ENCODE data around the gene MAP4K1. TPM values are rescaled to one million over a fixed set of nuclear protein-coding genes. Genes with fewer than 3 reads are reported as not detected.

Gene MAP4K1
- polyA plus RNA-seq, 1 donor from 2014 or later, result 1.0 TPM

DNA sequence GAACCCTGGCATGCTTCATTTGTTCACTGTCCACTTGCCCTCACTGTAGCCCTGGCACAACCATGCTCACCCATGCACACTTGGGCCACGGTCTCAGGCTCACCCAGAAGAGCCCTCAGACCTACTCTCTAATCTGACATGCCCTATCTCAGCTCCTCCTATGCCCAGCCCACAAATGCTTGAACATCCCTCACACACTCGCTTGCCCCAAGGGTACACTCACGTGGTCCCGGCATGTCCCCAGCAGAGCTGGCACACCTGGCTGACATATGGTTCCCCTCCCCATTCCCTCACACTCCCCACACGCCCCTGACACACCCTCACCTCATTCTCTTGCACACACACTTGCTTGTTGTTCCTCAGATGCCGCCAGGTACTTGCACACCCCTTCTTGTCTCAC, 55.7 kb downstream of the MAP4K1 start:
- Histone ChIP-seq H3K79me2 (replicated peaks; ENCODE audit: insufficient read depth, low read length) (no peaks in the 10 kb centered on the region), H3K9ac (ENCODE audit: low read length) (no peak overlapping the region), H3K4me3 (ENCODE audit: low read length) (no peak overlapping the region), H2AFZ (ENCODE audit: low read depth, low read length) (no peak overlapping the region), H3F3A (ENCODE audit: insufficient read depth, low read length, poor library complexity, severe bottlenecking) (no peaks in the 10 kb centered on the region), H3K4me2 (ENCODE audit: low read length) (no peak overlapping the region), H3K9me3 (ENCODE audit: low read length) (no peaks in the 10 kb centered on the region), H3K27me3 (ENCODE audit: insufficient read depth, low read depth, low read length) (no peaks in the 10 kb centered on the region), H3K36me3 (ENCODE audit: insufficient read depth, low read length) (no peaks in the 10 kb centered on the region), H3K27ac (ENCODE audit: low read length) (no peak overlapping the region), H3K9me2 (ENCODE audit: insufficient read depth, low read length) (no peaks in the 10 kb centered on the region), H4K20me1 (ENCODE audit: insufficient read depth) (no peaks in the 10 kb centered on the region)
- TF ChIP-seq POLR2AphosphoS5 (IDR thresholded peaks at IDR 0.05), result no peak
- no peak for TF ChIP-seq TAF1 (IDR thresholded peaks at IDR 0.05; ENCODE audit: low read depth)
- TF ChIP-seq RAD21 (conservative IDR thresholded peaks at IDR 0.05), result no peak
- no peak for TF ChIP-seq EP300 (conservative IDR thresholded peaks at IDR 0.05; ENCODE audit: poor library complexity, severe bottlenecking)
- TF ChIP-seq MXI1 (conservative IDR thresholded peaks at IDR 0.05; ENCODE audit: poor library complexity, severe bottlenecking), result no peak
- TF ChIP-seq, protein P1, sequence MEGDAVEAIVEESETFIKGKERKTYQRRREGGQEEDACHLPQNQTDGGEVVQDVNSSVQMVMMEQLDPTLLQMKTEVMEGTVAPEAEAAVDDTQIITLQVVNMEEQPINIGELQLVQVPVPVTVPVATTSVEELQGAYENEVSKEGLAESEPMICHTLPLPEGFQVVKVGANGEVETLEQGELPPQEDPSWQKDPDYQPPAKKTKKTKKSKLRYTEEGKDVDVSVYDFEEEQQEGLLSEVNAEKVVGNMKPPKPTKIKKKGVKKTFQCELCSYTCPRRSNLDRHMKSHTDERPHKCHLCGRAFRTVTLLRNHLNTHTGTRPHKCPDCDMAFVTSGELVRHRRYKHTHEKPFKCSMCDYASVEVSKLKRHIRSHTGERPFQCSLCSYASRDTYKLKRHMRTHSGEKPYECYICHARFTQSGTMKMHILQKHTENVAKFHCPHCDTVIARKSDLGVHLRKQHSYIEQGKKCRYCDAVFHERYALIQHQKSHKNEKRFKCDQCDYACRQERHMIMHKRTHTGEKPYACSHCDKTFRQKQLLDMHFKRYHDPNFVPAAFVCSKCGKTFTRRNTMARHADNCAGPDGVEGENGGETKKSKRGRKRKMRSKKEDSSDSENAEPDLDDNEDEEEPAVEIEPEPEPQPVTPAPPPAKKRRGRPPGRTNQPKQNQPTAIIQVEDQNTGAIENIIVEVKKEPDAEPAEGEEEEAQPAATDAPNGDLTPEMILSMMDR (IDR thresholded peaks at IDR 0.05; ENCODE audit: poor library complexity, severe bottlenecking), result no peak
- no peak for TF ChIP-seq SMC3 (conservative IDR thresholded peaks at IDR 0.05; ENCODE audit: poor library complexity)
- no peak for TF ChIP-seq EZH2 (IDR thresholded peaks at IDR 0.05; ENCODE audit: borderline replicate concordance, insufficient read depth, low read length, poor library complexity, severe bottlenecking)
- TF ChIP-seq, protein P2, sequence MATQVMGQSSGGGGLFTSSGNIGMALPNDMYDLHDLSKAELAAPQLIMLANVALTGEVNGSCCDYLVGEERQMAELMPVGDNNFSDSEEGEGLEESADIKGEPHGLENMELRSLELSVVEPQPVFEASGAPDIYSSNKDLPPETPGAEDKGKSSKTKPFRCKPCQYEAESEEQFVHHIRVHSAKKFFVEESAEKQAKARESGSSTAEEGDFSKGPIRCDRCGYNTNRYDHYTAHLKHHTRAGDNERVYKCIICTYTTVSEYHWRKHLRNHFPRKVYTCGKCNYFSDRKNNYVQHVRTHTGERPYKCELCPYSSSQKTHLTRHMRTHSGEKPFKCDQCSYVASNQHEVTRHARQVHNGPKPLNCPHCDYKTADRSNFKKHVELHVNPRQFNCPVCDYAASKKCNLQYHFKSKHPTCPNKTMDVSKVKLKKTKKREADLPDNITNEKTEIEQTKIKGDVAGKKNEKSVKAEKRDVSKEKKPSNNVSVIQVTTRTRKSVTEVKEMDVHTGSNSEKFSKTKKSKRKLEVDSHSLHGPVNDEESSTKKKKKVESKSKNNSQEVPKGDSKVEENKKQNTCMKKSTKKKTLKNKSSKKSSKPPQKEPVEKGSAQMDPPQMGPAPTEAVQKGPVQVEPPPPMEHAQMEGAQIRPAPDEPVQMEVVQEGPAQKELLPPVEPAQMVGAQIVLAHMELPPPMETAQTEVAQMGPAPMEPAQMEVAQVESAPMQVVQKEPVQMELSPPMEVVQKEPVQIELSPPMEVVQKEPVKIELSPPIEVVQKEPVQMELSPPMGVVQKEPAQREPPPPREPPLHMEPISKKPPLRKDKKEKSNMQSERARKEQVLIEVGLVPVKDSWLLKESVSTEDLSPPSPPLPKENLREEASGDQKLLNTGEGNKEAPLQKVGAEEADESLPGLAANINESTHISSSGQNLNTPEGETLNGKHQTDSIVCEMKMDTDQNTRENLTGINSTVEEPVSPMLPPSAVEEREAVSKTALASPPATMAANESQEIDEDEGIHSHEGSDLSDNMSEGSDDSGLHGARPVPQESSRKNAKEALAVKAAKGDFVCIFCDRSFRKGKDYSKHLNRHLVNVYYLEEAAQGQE (IDR thresholded peaks at IDR 0.05; ENCODE audit: borderline replicate concordance), result no peak

- H3K4me2 ChIP-seq (ENCODE audit: low read length), result no peak overlapping the region
- H3K9me3 ChIP-seq (ENCODE audit: low read length), result no peaks in the 10 kb centered on the region
- no peak overlapping the region for H2AFZ ChIP-seq (ENCODE audit: low read depth, low read length)
- no peaks in the 10 kb centered on the region for H3K79me2 ChIP-seq (replicated peaks; ENCODE audit: insufficient read depth, low read length)
- H3K4me3 ChIP-seq (ENCODE audit: low read length), result no peak overlapping the region
- H3K9ac ChIP-seq (ENCODE audit: low read length), result no peak overlapping the region
- H3F3A ChIP-seq (ENCODE audit: insufficient read depth, low read length, poor library complexity, severe bottlenecking), result no peaks in the 10 kb centered on the region
- TF ChIP-seq RAD21 (conservative IDR thresholded peaks at IDR 0.05) (no peak), POLR2AphosphoS5 (IDR thresholded peaks at IDR 0.05) (no peak), MXI1 (conservative IDR thresholded peaks at IDR 0.05; ENCODE audit: poor library complexity, severe bottlenecking) (no peak), EZH2 (IDR thresholded peaks at IDR 0.05; ENCODE audit: borderline replicate concordance, insufficient read depth, low read length, poor library complexity, severe bottlenecking) (no peak), EP300 (conservative IDR thresholded peaks at IDR 0.05; ENCODE audit: poor library complexity, severe bottlenecking) (no peak), TAF1 (IDR thresholded peaks at IDR 0.05; ENCODE audit: low read depth) (no peak), SMC3 (conservative IDR thresholded peaks at IDR 0.05; ENCODE audit: poor library complexity) (no peak)
- TF ChIP-seq, protein P1 (IDR thresholded peaks at IDR 0.05; ENCODE audit: poor library complexity, severe bottlenecking), result no peak
- TF ChIP-seq, protein P2 (IDR thresholded peaks at IDR 0.05; ENCODE audit: borderline replicate concordance), result no peak
- H3K27me3 ChIP-seq (ENCODE audit: insufficient read depth, low read depth, low read length), result no peaks in the 10 kb centered on the region
- no peaks in the 10 kb centered on the region for H4K20me1 ChIP-seq (ENCODE audit: insufficient read depth)
- no peak overlapping the region for H3K27ac ChIP-seq (ENCODE audit: low read length)
- no peaks in the 10 kb centered on the region for H3K9me2 ChIP-seq (ENCODE audit: insufficient read depth, low read length)
- H3K36me3 ChIP-seq (ENCODE audit: insufficient read depth, low read length), result no peaks in the 10 kb centered on the region
Measured at GRCh38 chr19:38561658-38562057, 56.1 kb downstream of the MAP4K1 start.
